HG02610 (cell line): ENCODE data around the gene PLPP2.

Experiments used
- ATAC-seq: cut with Tn5 transposase; IDR thresholded peaks from one replicate; pipeline ENCODE4 v1.9.1; 2021; ENCODE audit warnings: mild to moderate bottlenecking, moderate library complexity; ENCODE audit not compliant: unreplicated experiment

The PLPP2 gene

GRCh38 chr19:294341-294945 is 3.2 kb upstream of the PLPP2 start:
- no peak for ATAC-seq

- no peak for ATAC-seq
Observed at GRCh38 chr19:293436-294110, 2.4 kb upstream of the PLPP2 start.

- no peak for ATAC-seq
Observed at GRCh38 chr19:292951-293350, 1.7 kb upstream of the PLPP2 start.

- ATAC-seq = no peak
Observed at GRCh38 chr19:292281-292884, 1.2 kb upstream of the PLPP2 start.

- no peak for ATAC-seq
Observed at GRCh38 chr19:291561-292280, 518 bp upstream of the PLPP2 start.

GRCh38 chr19:290372-291005 is 714 bp downstream of the PLPP2 start:
- ATAC-seq = no peak

- ATAC-seq = no peak
Observed at GRCh38 chr19:289651-290371, 1.4 kb downstream of the PLPP2 start.

- ATAC-seq = no peak
Observed at GRCh38 chr19:288911-289310, 2.3 kb downstream of the PLPP2 start.

GRCh38 chr19:287381-287871 is 3.8 kb downstream of the PLPP2 start:
- no peak for ATAC-seq

- ATAC-seq = no peak
Observed at GRCh38 chr19:283395-283794, 7.8 kb downstream of the PLPP2 start.

- no peak for ATAC-seq
Observed at GRCh38 chr19:282501-282900, 8.7 kb downstream of the PLPP2 start.

GRCh38 chr19:281992-282391 is 9.2 kb downstream of the PLPP2 start:
- ATAC-seq = no peak

- ATAC-seq = no peak
Observed at GRCh38 chr19:281156-281853, 9.9 kb downstream of the PLPP2 start.

- ATAC-seq = no peak
Observed at GRCh38 chr19:280541-281009, 10.6 kb downstream of the PLPP2 start.

GRCh38 chr19:279656-280055 is 11.5 kb downstream of the PLPP2 start:
- ATAC-seq = no peak

GRCh38 chr19:279231-279630 is 12.0 kb downstream of the PLPP2 start:
- no peak for ATAC-seq

GRCh38 chr19:277581-278165 is 13.5 kb downstream of the PLPP2 start:
- no peak for ATAC-seq

- ATAC-seq = no peak
Observed at GRCh38 chr19:277131-277530, 14.1 kb downstream of the PLPP2 start.

- ATAC-seq = no peak
Observed at GRCh38 chr19:275958-276646, 15.1 kb downstream of the PLPP2 start.
